Measurements from ENCODE around the gene ABCB9. TPM values are rescaled to one million over a fixed set of nuclear protein-coding genes. Genes with fewer than 3 reads are reported as not detected.

The ABCB9 gene
- total RNA-seq, 1 donor from 2014 or later, result 11.6 TPM

DNA sequence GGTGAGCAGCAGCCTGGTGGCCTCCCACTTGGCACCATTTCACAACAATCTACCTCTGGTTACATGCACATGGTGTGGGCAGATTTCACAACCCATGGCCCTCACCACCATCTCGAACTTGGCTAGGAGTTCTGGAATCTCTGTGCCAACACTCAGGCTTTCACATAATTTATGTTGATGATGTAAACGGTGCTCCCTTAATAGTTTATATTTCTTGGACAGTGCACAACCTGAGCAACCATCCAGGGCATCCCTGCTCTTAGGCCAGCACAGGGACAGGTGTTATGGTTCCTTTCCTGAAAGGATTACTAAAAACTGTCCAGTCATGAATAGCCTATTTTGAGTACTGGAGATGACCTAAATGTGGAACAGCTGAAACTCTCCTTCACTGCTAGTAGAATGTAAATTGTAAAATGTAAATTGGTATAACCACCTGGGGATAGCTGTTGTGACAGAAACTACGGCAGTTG, 28.6 kb downstream of the ABCB9 start:
- no peak overlapping the region for H3K9ac ChIP-seq (ENCODE audit: low read length)
- no peaks in the 10 kb centered on the region for H4K20me1 ChIP-seq (ENCODE audit: insufficient read depth, low read length)
- TF ChIP-seq EZH2 (IDR thresholded peaks at IDR 0.05; ENCODE audit: insufficient read depth, low read length) (no peak), CTCF (IDR thresholded peaks at IDR 0.05; ENCODE audit: insufficient read depth, low read depth, low read length) (no peak)
- Mint-ChIP-seq H3K9me3 (ENCODE audit: unreplicated experiment) (no peaks in the 10 kb centered on the region), H3K27me3 (ENCODE audit: low read depth, unreplicated experiment) (no peaks in the 10 kb centered on the region), H3K36me3 (ENCODE audit: low read depth, unreplicated experiment) (peaks cover 9% of the 10 kb centered on the region), H3K27ac (ENCODE audit: unreplicated experiment) (no peak overlapping the region), H3K4me1 (ENCODE audit: low read depth, unreplicated experiment) (no peaks in the 10 kb centered on the region), H3K4me3 (ENCODE audit: unreplicated experiment) (no peak overlapping the region)
- H3K4me1 ChIP-seq (ENCODE audit: insufficient read depth, low read length), result peaks cover under 1% of the 10 kb centered on the region
- H3K9me3 ChIP-seq (ENCODE audit: insufficient read depth, low read depth, low read length), result no peaks in the 10 kb centered on the region
- no peak overlapping the region for H2AFZ ChIP-seq (ENCODE audit: low read depth, low read length)
- no peak for DNase-seq (ENCODE audit: low read depth)
- no peak overlapping the region for H3K4me3 ChIP-seq (ENCODE audit: insufficient read depth, low read depth, low read length)
- no peaks in the 10 kb centered on the region for H3K36me3 ChIP-seq (ENCODE audit: insufficient read depth, low read length)
- no peaks in the 10 kb centered on the region for H3K27me3 ChIP-seq (ENCODE audit: insufficient read depth, low read length)
- FAIRE-seq, result no peak
- H3K79me2 ChIP-seq (ENCODE audit: insufficient read depth, low read length), result no peaks in the 10 kb centered on the region
- H3K4me2 ChIP-seq (ENCODE audit: low read length), result no peak overlapping the region
- no peak overlapping the region for H3K27ac ChIP-seq (ENCODE audit: low read depth, low read length)

GRCh38 chr12:122935318-122935717, 30.9 kb downstream of the ABCB9 start:
- H3K4me2 ChIP-seq (ENCODE audit: low read length), result no peak overlapping the region
- no peaks in the 10 kb centered on the region for H3K4me1 ChIP-seq (ENCODE audit: insufficient read depth, low read length)
- H3K4me3 ChIP-seq (ENCODE audit: insufficient read depth, low read depth, low read length), result no peak overlapping the region
- H3K4me1 Mint-ChIP-seq (ENCODE audit: low read depth, unreplicated experiment), result no peaks in the 10 kb centered on the region
- H3K9me3 Mint-ChIP-seq (ENCODE audit: unreplicated experiment), result no peaks in the 10 kb centered on the region
- H3K27me3 Mint-ChIP-seq (ENCODE audit: low read depth, unreplicated experiment), result no peaks in the 10 kb centered on the region
- no peak for TF ChIP-seq EZH2 (IDR thresholded peaks at IDR 0.05; ENCODE audit: insufficient read depth, low read length)
- TF ChIP-seq CTCF (IDR thresholded peaks at IDR 0.05; ENCODE audit: insufficient read depth, low read depth, low read length), result no peak
- peaks cover 9% of the 10 kb centered on the region for H3K36me3 Mint-ChIP-seq (ENCODE audit: low read depth, unreplicated experiment)
- H2AFZ ChIP-seq (ENCODE audit: low read depth, low read length), result no peak overlapping the region
- H3K27ac ChIP-seq (ENCODE audit: low read depth, low read length), result no peak overlapping the region
- no peak overlapping the region for H3K4me3 Mint-ChIP-seq (ENCODE audit: unreplicated experiment)
- H3K79me2 ChIP-seq (ENCODE audit: insufficient read depth, low read length), result no peaks in the 10 kb centered on the region
- H3K27ac Mint-ChIP-seq (ENCODE audit: unreplicated experiment), result no peak overlapping the region
- no peaks in the 10 kb centered on the region for H3K27me3 ChIP-seq (ENCODE audit: insufficient read depth, low read length)
- DNase-seq (ENCODE audit: low read depth) (no peak), FAIRE-seq (no peak)
- H3K9ac ChIP-seq (ENCODE audit: low read length), result no peak overlapping the region
- no peaks in the 10 kb centered on the region for H3K9me3 ChIP-seq (ENCODE audit: insufficient read depth, low read depth, low read length)
- no peaks in the 10 kb centered on the region for H3K36me3 ChIP-seq (ENCODE audit: insufficient read depth, low read length)
- no peaks in the 10 kb centered on the region for H4K20me1 ChIP-seq (ENCODE audit: insufficient read depth, low read length)

DNA sequence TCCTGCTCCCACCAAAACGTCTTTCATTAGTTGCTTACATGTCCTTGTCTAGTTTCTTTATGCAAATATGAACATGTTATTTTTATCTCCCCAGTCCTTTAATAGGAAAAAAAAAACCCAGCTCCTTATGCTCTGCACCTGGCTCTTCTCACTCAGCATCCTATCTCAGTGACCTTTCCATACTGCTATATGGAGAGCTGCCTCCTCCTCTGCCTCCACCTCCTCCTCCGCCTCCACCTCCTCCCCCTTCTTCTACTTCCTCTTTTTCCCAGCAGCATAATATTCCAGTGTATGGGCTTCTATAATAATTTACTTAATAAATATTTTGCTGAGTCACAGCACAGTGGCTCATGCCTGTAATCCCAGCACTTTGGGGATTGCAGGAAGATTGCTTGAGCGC, 31.5 kb downstream of the ABCB9 start:
- Histone ChIP-seq H3K79me2 (ENCODE audit: insufficient read depth, low read length) (no peaks in the 10 kb centered on the region), H3K27ac (ENCODE audit: low read depth, low read length) (no peak overlapping the region), H3K27me3 (ENCODE audit: insufficient read depth, low read length) (no peaks in the 10 kb centered on the region), H3K4me1 (ENCODE audit: insufficient read depth, low read length) (no peaks in the 10 kb centered on the region), H3K9ac (ENCODE audit: low read length) (no peak overlapping the region), H3K36me3 (ENCODE audit: insufficient read depth, low read length) (no peaks in the 10 kb centered on the region), H3K4me2 (ENCODE audit: low read length) (no peak overlapping the region), H4K20me1 (ENCODE audit: insufficient read depth, low read length) (no peaks in the 10 kb centered on the region), H3K9me3 (ENCODE audit: insufficient read depth, low read depth, low read length) (no peaks in the 10 kb centered on the region), H3K4me3 (ENCODE audit: insufficient read depth, low read depth, low read length) (no peak overlapping the region), H2AFZ (ENCODE audit: low read depth, low read length) (no peak overlapping the region)
- DNase-seq (ENCODE audit: low read depth) (no peak), FAIRE-seq (no peak)
- Mint-ChIP-seq H3K4me3 (ENCODE audit: unreplicated experiment) (no peak overlapping the region), H3K27ac (ENCODE audit: unreplicated experiment) (no peak overlapping the region), H3K9me3 (ENCODE audit: unreplicated experiment) (no peaks in the 10 kb centered on the region), H3K36me3 (ENCODE audit: low read depth, unreplicated experiment) (peaks cover 6% of the 10 kb centered on the region), H3K4me1 (ENCODE audit: low read depth, unreplicated experiment) (no peaks in the 10 kb centered on the region), H3K27me3 (ENCODE audit: low read depth, unreplicated experiment) (no peaks in the 10 kb centered on the region)
- TF ChIP-seq CTCF (IDR thresholded peaks at IDR 0.05; ENCODE audit: insufficient read depth, low read depth, low read length) (no peak), EZH2 (IDR thresholded peaks at IDR 0.05; ENCODE audit: insufficient read depth, low read length) (no peak)
